ENCODE results near the gene CDCP1.

CDCP1 gene

GRCh38 chr3:45145681-45146614 lies at the start of gene CDCP1:
Gene CDCP1 (minus strand): TSS chr3:45146378. CDS start chr3:45146287, 91 bp downstream.
- no peak for DNase-seq (ENCODE audit: low spot score)

DNA sequence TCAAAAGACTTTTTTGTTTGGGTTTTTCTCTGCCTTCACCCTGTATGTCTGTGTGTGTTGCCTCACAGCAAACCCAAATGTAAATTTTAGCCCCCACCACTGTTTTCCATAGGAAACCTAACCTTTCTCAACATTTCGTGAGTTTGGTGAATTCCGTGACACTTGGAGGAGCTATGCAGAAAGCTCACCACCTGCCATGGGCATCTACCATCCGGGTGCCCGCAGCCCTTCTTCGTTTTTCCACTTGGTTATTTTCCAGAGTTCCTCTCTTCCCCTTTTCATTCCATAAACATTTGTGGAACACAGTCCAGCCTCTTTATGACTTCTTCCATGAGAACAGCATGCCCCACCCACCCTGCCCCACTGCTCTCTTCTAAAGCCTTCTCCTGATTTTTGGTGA lies 48.6 kb upstream of the CDCP1 start:
- no peak for DNase-seq (ENCODE audit: low spot score)

GRCh38 chr3:45191924-45192417 lies 45.8 kb upstream of the CDCP1 start:
- DNase-seq (ENCODE audit: low spot score) = no peak

DNA sequence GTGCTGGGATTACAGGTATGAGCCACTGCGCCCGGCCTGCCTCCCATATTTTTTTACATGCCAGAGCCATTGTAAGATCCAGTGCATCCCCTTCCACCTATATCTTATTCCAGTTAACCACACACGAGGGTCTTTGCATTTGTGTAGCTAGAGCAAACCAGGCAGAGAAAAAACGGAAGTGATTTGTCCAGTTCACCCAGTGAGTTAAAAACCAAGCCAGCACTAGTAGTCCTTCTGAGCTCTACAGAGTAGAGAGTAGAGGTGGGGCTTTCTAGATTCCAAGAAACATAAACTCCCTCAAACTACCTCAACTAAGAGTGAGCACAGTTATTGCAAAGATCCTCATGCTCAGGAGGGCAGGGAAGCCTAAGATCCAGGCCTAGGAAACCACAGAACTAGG lies 45.2 kb upstream of the CDCP1 start:
- DNase-seq (ENCODE audit: low spot score) = no peak

GRCh38 chr3:45188719-45189659 lies 42.8 kb upstream of the CDCP1 start:
- DNase-seq (ENCODE audit: low spot score) = no peak

- DNase-seq (ENCODE audit: low spot score) = no peak
Observed at GRCh38 chr3:45187694-45188141, 41.5 kb upstream of the CDCP1 start.

DNA sequence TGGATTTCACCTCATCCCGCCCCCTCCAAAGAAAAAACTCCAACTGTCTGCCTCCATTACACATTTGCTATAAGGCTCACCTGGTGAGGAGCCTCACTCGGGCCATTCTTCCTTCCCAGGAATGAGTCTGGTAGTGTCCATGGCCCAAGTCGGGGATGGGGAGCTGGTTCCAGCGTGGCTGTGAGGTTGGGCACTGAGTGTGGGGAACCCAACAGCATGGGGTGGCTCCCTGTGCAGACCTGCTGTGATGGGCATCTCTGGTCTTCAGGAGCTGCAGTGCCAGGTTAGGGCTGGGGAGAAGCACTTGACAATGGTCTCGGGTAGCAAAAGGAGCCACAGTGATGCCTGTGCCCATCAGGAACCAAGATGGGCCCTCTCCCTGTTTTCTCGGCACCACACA lies 40.7 kb upstream of the CDCP1 start:
- DNase-seq (ENCODE audit: low spot score) = no peak

- no peak for DNase-seq (ENCODE audit: low spot score)
Observed at GRCh38 chr3:45185461-45185860, 39.3 kb upstream of the CDCP1 start.

DNA sequence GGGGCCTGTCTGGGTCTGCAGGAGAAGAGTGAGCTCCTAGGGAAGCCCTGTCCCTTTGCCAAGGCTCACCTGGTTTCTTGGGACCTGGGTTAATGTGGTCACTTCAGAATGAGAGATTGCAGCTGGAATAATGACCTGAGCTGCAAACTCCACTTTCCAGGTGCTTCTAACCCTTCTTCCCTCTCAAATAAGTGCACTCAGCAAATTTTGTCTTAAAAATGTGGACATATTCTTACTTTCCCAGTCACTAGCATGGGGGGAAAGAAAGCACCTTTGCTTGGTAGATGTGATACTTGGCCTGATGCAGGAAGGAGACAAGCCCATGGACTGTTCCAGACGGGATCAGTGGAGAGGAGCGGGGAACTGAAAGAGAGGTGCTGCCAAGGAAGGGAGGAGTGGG lies 38.9 kb upstream of the CDCP1 start:
- no peak for DNase-seq (ENCODE audit: low spot score)

DNA sequence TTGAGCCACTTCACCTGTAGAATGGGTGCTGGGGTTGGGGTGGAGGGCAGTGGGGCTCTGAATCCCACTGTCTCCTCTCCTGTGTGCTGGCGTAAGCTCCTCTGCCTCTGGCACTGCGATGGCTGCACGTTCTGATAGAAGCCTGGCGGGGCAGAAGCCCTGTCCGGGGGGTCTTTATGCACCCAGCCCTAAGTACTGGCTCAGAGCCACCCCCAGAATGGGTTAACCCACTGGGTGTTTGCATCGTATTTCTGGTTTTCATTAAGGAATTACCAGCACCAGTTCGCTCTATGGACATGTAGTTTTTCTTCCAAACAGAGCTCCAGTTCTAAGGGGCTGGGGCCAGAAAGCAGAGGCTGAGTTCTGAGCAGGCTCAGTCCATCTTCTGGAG lies 37.7 kb upstream of the CDCP1 start:
- no peak for DNase-seq (ENCODE audit: low spot score)

- DNase-seq (ENCODE audit: low spot score) = peak; percentile 85
Observed at GRCh38 chr3:45182915-45183871, 37.0 kb upstream of the CDCP1 start.

- DNase-seq (ENCODE audit: low spot score) = no peak
Observed at GRCh38 chr3:45181496-45181895, 35.3 kb upstream of the CDCP1 start.

DNA sequence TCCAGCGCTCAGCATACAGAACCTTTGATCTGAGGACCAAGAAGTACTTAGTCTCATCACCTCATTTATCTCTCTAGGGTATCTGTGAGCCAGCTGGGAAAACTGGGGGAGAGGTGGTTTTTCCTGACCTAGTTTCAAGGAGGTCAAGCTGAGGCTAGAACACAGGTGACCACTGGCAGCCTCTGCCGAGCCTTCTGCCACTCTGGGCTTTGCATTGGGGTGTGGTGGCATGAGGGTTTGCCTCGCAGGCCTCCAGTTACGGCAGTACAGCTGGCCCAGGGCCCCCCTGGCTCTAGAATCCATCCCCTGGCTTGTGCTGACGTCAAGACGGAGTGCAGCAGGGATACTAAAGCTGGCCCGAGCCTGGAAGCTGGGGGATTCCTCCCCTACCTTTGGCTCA lies 34.7 kb upstream of the CDCP1 start:
- no peak for DNase-seq (ENCODE audit: low spot score)

GRCh38 chr3:45180051-45180450 lies 33.9 kb upstream of the CDCP1 start:
- DNase-seq (ENCODE audit: low spot score) = no peak

DNA sequence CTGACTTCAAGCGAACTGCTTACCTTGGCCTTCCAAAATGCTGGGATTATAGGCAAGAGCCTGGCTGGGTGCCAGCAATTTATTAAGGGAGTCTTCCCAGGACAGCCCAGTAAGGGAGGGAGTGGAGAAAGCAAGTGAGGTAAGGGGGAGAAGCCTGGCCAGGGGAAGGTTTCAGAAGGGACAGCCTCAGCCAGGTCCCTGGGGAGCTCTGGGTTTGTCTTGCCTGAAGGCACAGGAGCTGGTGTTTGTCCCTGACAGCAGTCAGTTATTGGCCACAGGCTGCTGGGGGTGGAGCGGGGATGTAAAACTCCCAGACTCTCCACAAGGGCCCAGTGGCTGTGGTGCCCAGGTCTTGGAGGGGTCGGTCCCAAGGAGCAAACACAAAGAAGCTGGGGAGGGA lies 33.0 kb upstream of the CDCP1 start:
- no peak for DNase-seq (ENCODE audit: low spot score)

GRCh38 chr3:45178183-45179023 lies 32.2 kb upstream of the CDCP1 start:
- DNase-seq (ENCODE audit: low spot score) = no peak

DNA sequence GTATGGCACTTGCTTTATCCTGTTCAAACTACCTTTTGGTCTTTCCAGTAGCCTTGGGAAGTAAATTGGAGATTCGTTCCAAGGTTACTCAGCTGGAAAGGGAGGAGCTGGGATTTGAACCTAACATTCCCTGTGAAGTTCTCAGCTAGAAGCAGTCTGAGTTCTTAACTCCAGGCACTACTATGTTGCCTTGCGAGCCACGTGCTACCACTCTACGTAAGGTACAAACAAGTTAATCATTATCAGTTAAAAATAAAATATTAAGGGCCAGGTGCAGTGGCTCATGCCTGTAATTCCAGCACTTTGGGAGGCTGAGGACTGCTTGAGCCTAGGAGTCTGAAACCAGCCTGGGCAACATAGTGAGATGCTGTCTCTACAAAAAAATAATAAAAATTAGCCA lies 30.7 kb upstream of the CDCP1 start:
- DNase-seq (ENCODE audit: low spot score) = no peak

- DNase-seq (ENCODE audit: low spot score) = no peak
Observed at GRCh38 chr3:45174234-45174633, 28.1 kb upstream of the CDCP1 start.

- no peak for DNase-seq (ENCODE audit: low spot score)
Observed at GRCh38 chr3:45173776-45174175, 27.6 kb upstream of the CDCP1 start.

DNA sequence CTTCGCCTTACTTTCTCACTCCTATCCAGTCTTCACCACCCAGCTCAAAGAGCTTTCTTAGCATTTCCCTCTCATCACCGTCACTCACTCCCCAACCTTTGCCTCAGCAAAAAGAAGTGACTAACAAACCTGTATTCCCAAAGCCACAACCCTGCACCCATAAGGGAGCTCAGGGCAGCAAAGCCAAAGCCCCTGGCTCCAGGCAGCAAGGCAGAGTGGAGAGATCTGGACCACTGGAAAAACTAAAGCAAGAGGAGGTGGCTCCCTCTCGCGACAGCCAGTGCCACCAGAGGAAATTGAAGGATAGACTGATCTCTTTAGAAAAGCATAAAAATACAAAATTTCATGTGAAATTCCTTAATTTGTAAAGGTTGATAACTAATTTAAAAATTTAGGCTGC lies 25.1 kb upstream of the CDCP1 start:
- no peak for DNase-seq (ENCODE audit: low spot score)

Data from putamen (tissue), 1 donor.